Measurements from ENCODE around the gene TTC7B. TPM values are rescaled to one million over a fixed set of nuclear protein-coding genes. Genes with fewer than 3 reads are reported as not detected.

TTC7B gene
- total and polyA plus RNA-seq, 2 of the 8 experiments (the other 6 are each of a cell fraction or from before 2014, with no cell fraction given) = 23.7 to 34.0 TPM

- Histone ChIP-seq H4K20me1 (replicated peaks in 1 of 2; ENCODE audit: control insufficient read depth in 1 of 2, insufficient read depth in 2 of 2, low read length in 2 of 2) (no peaks in the 10 kb centered on the region), H3K27ac (ENCODE audit: low read depth, low read length) (no peak overlapping the region), H4K5ac (ENCODE audit: insufficient read length, low read depth, low read length) (no peak overlapping the region), H3K4me1 (replicated peaks in 1 of 4; ENCODE audit: control insufficient read depth in 3 of 4, insufficient read depth in 4 of 4, low read length in 3 of 4) (peaks cover 0 to 17% (median 14%) of the 10 kb centered on the region in 4 experiments; a peak in 6 of 7 replicates), H3K9me3 (ENCODE audit: insufficient read depth in 2 of 2, low read depth in 1 of 2, low read length in 1 of 2) (peaks cover 0 to 3% of the 10 kb centered on the region in 2 experiments; a peak in 1 of 4 replicates), H2BK12ac (ENCODE audit: low read depth, low read length) (0 out of 2 replicates have a peak overlapping the region, but pooled peaks have one; percentile 39), H2BK15ac (ENCODE audit: low read length) (no peak overlapping the region), H3K79me1 (ENCODE audit: low read depth, low read length) (no peaks in the 10 kb centered on the region), H3K9ac (replicated peaks in 1 of 4; ENCODE audit: extremely low read depth in 1 of 4, low read depth in 3 of 4, low read length in 3 of 4) (no peak overlapping the region), H2BK120ac (replicated peaks; ENCODE audit: low read depth, low read length) (no peak overlapping the region), H3K23ac (ENCODE audit: insufficient read length) (no peak overlapping the region), H3K14ac (ENCODE audit: insufficient read length) (no peak overlapping the region), H3K4me3 (ENCODE audit: extremely low read depth in 1 of 4, insufficient read depth in 2 of 4, low read depth in 3 of 4, low read length in 4 of 4) (no peak overlapping the region), H3K79me2 (ENCODE audit: control insufficient read depth in 1 of 2, insufficient read depth in 2 of 2, low read length in 2 of 2) (no peaks in the 10 kb centered on the region), H3K36me3 (ENCODE audit: control insufficient read depth in 2 of 4, insufficient read depth in 4 of 4, low read length in 3 of 4) (no peaks in the 10 kb centered on the region), H2BK5ac (ENCODE audit: low read depth, low read length) (peak overlapping the region; percentile 44; the same call in 1 of the 2 replicates), H4K91ac (replicated peaks; ENCODE audit: insufficient read length, low read length) (peak overlapping the region; percentile 20), H3K23me2 (ENCODE audit: low read depth, low read length) (no peaks in the 10 kb centered on the region), H2AFZ (ENCODE audit: low read length) (no peak overlapping the region), H3K27me3 (replicated peaks in 1 of 4; ENCODE audit: control insufficient read depth in 3 of 4, extremely low read depth in 1 of 4, insufficient read depth in 3 of 4, low read length in 3 of 4) (no peaks in the 10 kb centered on the region; a peak in 1 of 7 replicates), H2BK20ac (ENCODE audit: low read length) (no peak overlapping the region), H3K18ac (ENCODE audit: extremely low read depth, low read length) (no peak overlapping the region), H3K56ac (replicated peaks; ENCODE audit: insufficient read length, low read depth, low read length) (no peak overlapping the region), H3K4ac (replicated peaks; ENCODE audit: insufficient read length, low read depth, low read length) (no peak overlapping the region), H3K4me2 (ENCODE audit: insufficient read depth in 1 of 2, low read depth in 2 of 2, low read length in 2 of 2) (no peak overlapping the region), H4K8ac (ENCODE audit: extremely low read depth, insufficient read depth, low read length) (no peak overlapping the region), H2AK5ac (ENCODE audit: low read depth, low read length) (0 out of 2 replicates have a peak overlapping the region, but pooled peaks have one; percentile 32)
- 87% methylated on average over 7 of the region's 7 CpGs; no CpG with 5 or more reads in 1 of the 2 experiments for WGBS, 2 experiments (ENCODE audit: extremely low coverage in 1 of 2, insufficient coverage in 1 of 2, insufficient read length in 1 of 2, insufficient replicate concordance in 2 of 2, low coverage in 1 of 2, low lambda C conversion rate in 2 of 2, missing lambda C conversion rate in 1 of 2)
- ChIA-PET POLR2A (ENCODE audit: partially characterized antibody) (interaction anchor here (0.6 kb wide), 1 partner anchor 70 kb away, joined by 3 read pairs; no protein-coding TSS in a partner anchor), CTCF (ENCODE audit: partially characterized antibody) (interaction anchor here (1.4 to 1.7 kb wide), 3 partner anchors 13 to 154 kb away, joined by 3 to 5 read pairs (median 4); no protein-coding TSS in a partner anchor)
- TF ChIP-seq USF2 (IDR thresholded peaks at IDR 0.05; ENCODE audit: low read length) (no peak), MAX (IDR thresholded peaks at IDR 0.05) (no peak), RNF2 (IDR thresholded peaks at IDR 0.05; ENCODE audit: borderline replicate concordance, low read depth, low read length, missing control alignments, poor library complexity, severe bottlenecking) (no peak), CBX5 (IDR thresholded peaks at IDR 0.05; ENCODE audit: low read depth, low read length) (no peak)
- FAIRE-seq = no peak
- no peak for DNase-seq (ENCODE audit: low read depth in 1 of 2, low spot score in 2 of 2)
Observed at GRCh38 chr14:90557516-90557915, 258.7 kb downstream of the TTC7B start.
